ENCODE data around the gene STPG1. TPM values are rescaled to one million over a fixed set of nuclear protein-coding genes. Genes with fewer than 3 reads are reported as not detected.

Gene STPG1
- polyA plus RNA-seq, 1 donor (not counting 4 experiments of a cell fraction or from before 2014, with no cell fraction given), result 16.6 TPM

DNA sequence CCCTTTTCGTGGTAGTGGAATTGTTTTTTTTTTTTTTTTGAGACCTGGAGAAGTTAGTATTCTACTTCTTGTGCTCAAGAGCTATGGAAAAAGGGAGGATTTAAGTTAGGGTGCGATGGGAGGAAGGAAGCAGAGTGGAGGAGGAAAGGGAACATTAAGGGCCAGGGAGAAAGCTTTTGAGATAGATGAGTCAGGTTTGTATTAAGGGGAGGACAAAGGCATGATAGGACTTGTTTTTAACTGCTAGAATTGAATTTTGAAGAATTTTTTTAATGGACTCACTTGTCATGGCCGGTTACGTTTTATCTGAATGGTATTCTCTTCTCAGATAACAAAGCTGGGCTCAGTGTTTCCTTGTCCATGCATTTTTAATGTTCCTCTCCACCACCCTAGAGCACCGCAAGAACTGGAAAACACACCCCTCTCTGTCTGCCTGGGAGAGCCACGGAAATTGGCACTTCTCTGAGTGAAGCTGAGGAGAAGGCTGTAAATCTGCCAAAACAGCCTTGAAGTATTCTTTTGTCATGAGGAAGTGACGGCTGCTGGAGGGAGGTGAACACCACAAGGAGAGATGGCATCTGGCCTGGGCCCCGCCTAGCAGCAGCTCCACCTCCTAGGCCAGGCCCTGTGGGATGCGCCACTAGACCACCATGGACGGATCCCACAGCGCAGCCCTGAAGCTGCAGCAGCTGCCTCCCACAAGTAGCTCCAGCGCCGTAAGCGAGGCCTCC lies 5.5 kb upstream of the STPG1 start:
- Histone ChIP-seq H3K36me3 (ENCODE audit: control insufficient read depth in 2 of 2, extremely low read depth in 1 of 2, insufficient read depth in 2 of 2, low read length in 2 of 2) (peaks cover 10 to 22% of the 10 kb centered on the region in 2 experiments), H4K20me1 (ENCODE audit: control insufficient read depth, extremely low read depth, insufficient read depth, low read length) (no peaks in the 10 kb centered on the region), H3K9me1 (ENCODE audit: control insufficient read depth, extremely low read depth, insufficient read depth, low read length) (no peaks in the 10 kb centered on the region), H3K9me3 (ENCODE audit: control insufficient read depth, low read depth, low read length) (no peaks in the 10 kb centered on the region), H3K27ac (ENCODE audit: control insufficient read depth, insufficient read depth, low read length) (peak overlapping the region; percentile 90), H3K9ac (ENCODE audit: control insufficient read depth, extremely low read depth, insufficient read depth, low read length) (peak overlapping the region; percentile 87), H3K4me2 (ENCODE audit: control insufficient read depth, extremely low read depth, insufficient read depth, low read depth, low read length) (peak overlapping the region; percentile 97), H3K4me3 (ENCODE audit: control insufficient read depth in 2 of 3, extremely low read depth in 1 of 3, insufficient read depth in 2 of 3, low read depth in 1 of 3, low read length in 3 of 3) (peak overlapping the region; percentile 30 to 64 (median 55)), H3K27me3 (ENCODE audit: control insufficient read depth, extremely low read depth, insufficient read depth, low read length) (no peaks in the 10 kb centered on the region), H3K79me2 (ENCODE audit: control insufficient read depth, insufficient read depth, low read length) (peaks cover 20% of the 10 kb centered on the region), H2AFZ (ENCODE audit: control insufficient read depth, low read length) (peak overlapping the region; percentile 35), H3K4me1 (ENCODE audit: control insufficient read depth, extremely low read depth, insufficient read depth, low read length) (peaks cover 41% of the 10 kb centered on the region)
- FAIRE-seq, result peak; percentile 67
- no peak for TF ChIP-seq EZH2 (IDR thresholded peaks at IDR 0.05; ENCODE audit: low read length)
- TF ChIP-seq, protein P1, sequence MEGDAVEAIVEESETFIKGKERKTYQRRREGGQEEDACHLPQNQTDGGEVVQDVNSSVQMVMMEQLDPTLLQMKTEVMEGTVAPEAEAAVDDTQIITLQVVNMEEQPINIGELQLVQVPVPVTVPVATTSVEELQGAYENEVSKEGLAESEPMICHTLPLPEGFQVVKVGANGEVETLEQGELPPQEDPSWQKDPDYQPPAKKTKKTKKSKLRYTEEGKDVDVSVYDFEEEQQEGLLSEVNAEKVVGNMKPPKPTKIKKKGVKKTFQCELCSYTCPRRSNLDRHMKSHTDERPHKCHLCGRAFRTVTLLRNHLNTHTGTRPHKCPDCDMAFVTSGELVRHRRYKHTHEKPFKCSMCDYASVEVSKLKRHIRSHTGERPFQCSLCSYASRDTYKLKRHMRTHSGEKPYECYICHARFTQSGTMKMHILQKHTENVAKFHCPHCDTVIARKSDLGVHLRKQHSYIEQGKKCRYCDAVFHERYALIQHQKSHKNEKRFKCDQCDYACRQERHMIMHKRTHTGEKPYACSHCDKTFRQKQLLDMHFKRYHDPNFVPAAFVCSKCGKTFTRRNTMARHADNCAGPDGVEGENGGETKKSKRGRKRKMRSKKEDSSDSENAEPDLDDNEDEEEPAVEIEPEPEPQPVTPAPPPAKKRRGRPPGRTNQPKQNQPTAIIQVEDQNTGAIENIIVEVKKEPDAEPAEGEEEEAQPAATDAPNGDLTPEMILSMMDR (optimal IDR thresholded peaks at IDR 0.05 in 1 of 3, IDR thresholded peaks at IDR 0.05 in 1 of 3, conservative IDR thresholded peaks at IDR 0.05 in 1 of 3; ENCODE audit: extremely low read depth in 1 of 3, insufficient read depth in 2 of 3, low read length in 3 of 3), result no peak
- DNase-seq (ENCODE audit: low read depth, low spot score), result no peak
- dilution Hi-C loops (cut with MboI; ENCODE audit: extremely low pct_ligation_motif_present, low sequenced_read_pairs), result no loop called here

DNA sequence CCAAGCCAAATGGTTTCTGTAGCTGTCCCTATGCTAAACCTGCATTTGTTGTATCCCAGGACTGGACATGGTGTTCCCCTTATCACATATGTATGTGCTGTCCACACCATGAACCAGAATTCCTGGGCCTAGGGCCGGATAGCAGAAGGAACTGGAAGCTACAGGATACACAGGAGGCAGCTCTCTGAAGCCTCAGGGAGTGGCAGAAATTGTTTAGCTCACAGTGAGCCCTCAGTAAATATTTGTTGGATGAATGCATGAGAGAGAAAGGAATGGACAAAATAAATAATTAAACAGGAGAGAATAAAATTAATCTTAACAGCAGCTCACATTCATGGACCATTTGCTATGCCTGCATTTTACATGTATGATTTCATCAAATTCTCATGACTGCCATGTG lies 4.1 kb upstream of the STPG1 start:
- Histone ChIP-seq H3K27me3 (ENCODE audit: control insufficient read depth, extremely low read depth, insufficient read depth, low read length) (no peaks in the 10 kb centered on the region), H4K20me1 (ENCODE audit: control insufficient read depth, extremely low read depth, insufficient read depth, low read length) (no peaks in the 10 kb centered on the region), H3K9me1 (ENCODE audit: control insufficient read depth, extremely low read depth, insufficient read depth, low read length) (no peaks in the 10 kb centered on the region), H3K36me3 (ENCODE audit: control insufficient read depth in 2 of 2, extremely low read depth in 1 of 2, insufficient read depth in 2 of 2, low read length in 2 of 2) (peaks cover 10 to 19% of the 10 kb centered on the region in 2 experiments), H3K27ac (ENCODE audit: control insufficient read depth, insufficient read depth, low read length) (peak overlapping the region; percentile 90), H3K9ac (ENCODE audit: control insufficient read depth, extremely low read depth, insufficient read depth, low read length) (peak overlapping the region; percentile 87), H3K9me3 (ENCODE audit: control insufficient read depth, low read depth, low read length) (no peaks in the 10 kb centered on the region), H3K4me1 (ENCODE audit: control insufficient read depth, extremely low read depth, insufficient read depth, low read length) (peaks cover 43% of the 10 kb centered on the region), H3K79me2 (ENCODE audit: control insufficient read depth, insufficient read depth, low read length) (peaks cover 26% of the 10 kb centered on the region), H3K4me2 (ENCODE audit: control insufficient read depth, extremely low read depth, insufficient read depth, low read depth, low read length) (peak overlapping the region; percentile 97), H2AFZ (ENCODE audit: control insufficient read depth, low read length) (no peak overlapping the region), H3K4me3 (ENCODE audit: control insufficient read depth in 2 of 3, extremely low read depth in 1 of 3, insufficient read depth in 2 of 3, low read depth in 1 of 3, low read length in 3 of 3) (peak overlapping the region; percentile 30 to 64 (median 50))
- no peak for DNase-seq (ENCODE audit: low read depth, low spot score)
- peak; percentile 48 for FAIRE-seq
- dilution Hi-C loops (cut with MboI; ENCODE audit: extremely low pct_ligation_motif_present, low sequenced_read_pairs), result no loop called here
- TF ChIP-seq EZH2 (IDR thresholded peaks at IDR 0.05; ENCODE audit: low read length), result no peak
- TF ChIP-seq, protein P1 (optimal IDR thresholded peaks at IDR 0.05 in 1 of 3, IDR thresholded peaks at IDR 0.05 in 1 of 3, conservative IDR thresholded peaks at IDR 0.05 in 1 of 3; ENCODE audit: extremely low read depth in 1 of 3, insufficient read depth in 2 of 3, low read length in 3 of 3), result no peak
